DMS153 treated with DMSO at 0.1 percent for 48 hours (cell line): ENCODE results near the gene APBB2.

Source experiments
- DNase-seq: peaks from one replicate; lab custom pipeline; 2025; ENCODE audit not compliant: unreplicated experiment; lab: John Stamatoyannopoulos, UW

Gene APBB2

DNA sequence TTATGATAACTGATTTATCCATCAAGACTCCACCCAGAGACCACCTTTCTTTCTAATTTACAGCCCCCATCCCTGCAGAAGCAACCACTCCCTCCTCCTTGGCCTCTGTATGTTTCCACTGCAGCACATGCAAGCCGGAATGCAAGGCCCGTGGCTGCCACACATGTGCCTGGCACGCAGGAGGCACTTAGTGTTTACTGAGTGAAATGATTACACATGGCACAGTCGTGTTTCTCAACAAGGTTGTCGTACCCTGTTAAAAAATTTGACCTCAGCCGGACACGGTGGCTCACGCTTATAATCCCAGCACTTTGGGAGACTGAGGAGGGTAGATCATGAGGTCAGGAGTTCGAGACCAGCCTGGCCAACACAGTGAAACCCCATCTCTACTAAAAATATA is 104.3 kb downstream of the APBB2 start:
- no peak for DNase-seq

- no peak for DNase-seq
Observed at GRCh38 chr4:41108481-41108880, 105.9 kb downstream of the APBB2 start.

DNA sequence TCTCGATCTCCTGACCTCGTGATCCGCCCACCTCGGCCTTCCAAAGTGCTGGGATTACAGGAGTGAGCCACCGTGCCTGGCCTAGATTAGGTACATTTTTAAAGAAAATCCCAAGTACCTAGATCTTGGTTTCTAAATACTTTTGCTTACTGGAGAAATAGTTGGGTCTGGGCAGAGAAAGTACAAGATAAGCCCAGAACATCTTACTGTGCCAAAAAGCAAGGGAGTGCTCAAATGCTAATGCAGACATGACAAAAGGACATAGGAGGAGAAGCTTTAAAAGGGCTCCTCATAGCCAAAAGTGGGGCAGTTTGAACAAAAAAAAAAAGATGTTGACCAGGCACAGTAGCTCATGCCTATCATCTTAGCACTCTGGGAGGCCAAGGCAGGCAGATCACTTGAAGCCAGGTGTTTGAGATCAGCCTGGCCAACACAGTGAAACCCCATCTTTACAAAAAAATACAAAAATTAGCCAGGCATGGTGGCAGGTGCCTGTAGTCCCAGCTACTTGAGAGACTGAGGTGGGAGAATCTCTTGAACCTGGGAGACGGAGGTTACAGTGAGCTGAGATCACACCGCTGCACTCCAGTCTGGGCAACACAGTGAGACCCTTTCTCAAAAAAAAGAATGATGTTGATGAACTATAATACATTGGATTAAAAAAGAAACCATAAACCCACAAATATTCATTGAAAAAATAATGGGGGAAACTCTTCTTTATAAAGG is 107.5 kb downstream of the APBB2 start:
- no peak for DNase-seq

DNA sequence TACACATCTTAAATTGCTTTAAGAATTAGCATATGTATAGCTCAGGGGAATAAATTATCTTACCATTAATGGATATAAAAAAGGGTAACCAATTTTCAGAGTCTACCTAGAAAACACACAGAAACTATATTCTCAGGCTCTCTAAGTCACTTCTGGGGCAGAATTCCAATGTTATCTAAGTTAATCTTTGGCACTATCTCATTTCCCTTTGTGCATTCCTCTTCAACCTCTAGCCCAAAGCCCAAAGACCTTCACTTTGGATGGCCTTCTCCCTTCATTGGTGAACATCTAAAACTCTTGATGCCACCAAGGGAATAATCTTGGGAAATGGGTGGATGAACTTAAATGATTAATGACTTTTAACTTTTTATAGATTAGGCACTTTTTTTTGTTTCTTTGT is 108.3 kb downstream of the APBB2 start:
- DNase-seq: no peak

GRCh38 chr4:41104155-41104554 is 110.2 kb downstream of the APBB2 start:
- no peak for DNase-seq

GRCh38 chr4:41103657-41104056 is 110.7 kb downstream of the APBB2 start:
- no peak for DNase-seq

DNA sequence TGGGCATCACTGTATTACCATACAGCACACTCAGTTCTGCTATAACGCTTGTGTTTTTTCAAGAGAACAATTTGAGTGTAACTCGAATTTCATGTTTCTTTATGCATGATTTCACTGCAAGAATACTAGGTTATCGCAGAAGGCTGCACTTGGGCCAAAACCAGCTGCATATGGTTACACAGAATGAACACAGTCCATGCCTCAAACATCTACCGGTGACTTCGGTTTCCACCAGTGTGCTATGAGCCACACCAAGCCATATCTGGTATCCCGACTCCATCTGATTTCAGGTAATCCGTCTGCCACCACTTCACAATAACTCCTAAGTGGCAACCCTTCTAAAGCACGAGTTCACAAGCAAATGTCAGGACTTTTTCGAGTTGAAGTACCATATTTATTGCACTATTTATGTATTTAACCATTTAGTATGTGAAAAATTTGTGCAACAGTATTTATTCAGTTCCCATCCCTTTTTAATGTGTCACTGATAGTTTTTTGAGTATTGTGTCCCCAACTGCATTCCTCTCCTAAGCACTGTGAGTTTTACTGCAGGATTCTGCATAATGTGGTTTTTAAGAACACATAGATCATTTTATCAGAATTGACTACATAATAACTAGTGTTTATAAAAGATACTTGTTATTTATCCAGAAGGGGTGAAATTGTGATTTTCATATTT is 111.8 kb downstream of the APBB2 start:
- DNase-seq: no peak

- DNase-seq: no peak
Observed at GRCh38 chr4:41098093-41099048, 116.0 kb downstream of the APBB2 start.

- no peak for DNase-seq
Observed at GRCh38 chr4:41095973-41096372, 118.4 kb downstream of the APBB2 start.

- no peak for DNase-seq
Observed at GRCh38 chr4:41095192-41095872, 119.0 kb downstream of the APBB2 start.

- no peak for DNase-seq
Observed at GRCh38 chr4:41092128-41092527, 122.2 kb downstream of the APBB2 start.

GRCh38 chr4:41081847-41082246 is 132.5 kb downstream of the APBB2 start:
- no peak for DNase-seq

DNA sequence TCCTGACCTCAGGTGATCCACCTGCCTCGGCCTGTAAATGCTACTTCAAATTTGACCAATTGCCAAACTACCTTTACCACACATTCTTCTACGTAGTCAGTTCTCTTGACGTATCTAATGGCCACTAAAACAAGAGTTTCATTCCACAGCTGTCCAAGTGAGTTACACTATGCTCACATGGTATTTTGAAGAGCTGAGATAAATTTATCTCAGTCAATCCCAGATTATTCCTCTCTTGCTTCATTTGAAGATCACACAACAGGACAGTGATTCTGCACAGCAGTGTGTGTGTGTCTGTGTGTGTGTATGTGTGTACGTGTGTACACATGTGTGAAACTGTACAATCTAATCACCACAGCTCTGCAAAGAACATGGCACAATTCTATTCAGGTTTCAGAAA is 133.4 kb downstream of the APBB2 start:
- DNase-seq: no peak

DNA sequence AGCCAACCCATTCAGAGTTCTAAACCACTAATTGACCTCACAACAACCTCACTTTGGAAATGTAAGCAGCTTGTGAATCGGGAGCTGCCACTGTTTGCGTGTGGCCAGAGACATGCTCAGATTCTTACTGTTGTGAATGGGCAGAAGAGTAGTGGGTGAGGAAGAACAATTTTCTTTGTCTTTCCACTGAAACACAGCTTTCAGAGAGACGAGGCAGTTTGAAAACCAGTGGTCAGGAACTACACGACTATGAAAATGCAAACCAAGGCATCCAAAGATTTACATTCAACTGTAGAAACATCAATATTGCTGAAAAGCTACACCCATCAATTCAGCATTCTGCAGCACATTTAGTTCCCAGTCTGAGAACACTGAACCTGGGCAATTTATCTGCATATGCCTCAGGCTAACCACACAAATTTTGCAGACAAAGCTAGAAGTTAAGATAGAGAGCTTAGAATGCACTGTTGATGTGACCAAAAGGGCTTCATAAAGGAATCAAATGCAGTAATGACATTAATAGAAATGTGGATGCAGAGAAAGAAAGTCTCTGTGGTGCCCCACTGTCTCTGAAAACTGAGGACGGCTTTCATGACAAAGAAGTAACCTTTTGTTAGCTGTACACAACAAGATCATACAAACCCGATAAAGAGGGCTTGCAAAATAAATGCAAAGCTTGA is 134.3 kb downstream of the APBB2 start:
- DNase-seq: no peak

DNA sequence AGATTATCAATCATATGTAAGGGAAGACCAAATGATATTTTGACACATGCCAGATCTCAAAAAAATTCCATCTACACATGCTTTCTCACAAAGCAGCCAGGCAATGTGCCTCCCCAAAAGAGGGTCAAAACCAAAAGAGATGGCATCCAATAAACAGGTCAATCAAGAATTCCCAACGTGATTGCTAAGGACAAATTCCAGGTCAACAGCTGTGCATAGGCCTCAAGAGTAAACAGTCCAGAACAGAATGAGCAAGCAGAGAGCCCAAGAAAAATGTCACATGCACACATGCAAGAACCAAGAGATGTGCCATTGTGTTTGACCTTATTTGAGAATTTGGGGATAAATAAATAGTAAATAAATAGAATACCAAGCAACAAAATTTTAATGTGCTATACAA is 136.7 kb downstream of the APBB2 start:
- no peak for DNase-seq

DNA sequence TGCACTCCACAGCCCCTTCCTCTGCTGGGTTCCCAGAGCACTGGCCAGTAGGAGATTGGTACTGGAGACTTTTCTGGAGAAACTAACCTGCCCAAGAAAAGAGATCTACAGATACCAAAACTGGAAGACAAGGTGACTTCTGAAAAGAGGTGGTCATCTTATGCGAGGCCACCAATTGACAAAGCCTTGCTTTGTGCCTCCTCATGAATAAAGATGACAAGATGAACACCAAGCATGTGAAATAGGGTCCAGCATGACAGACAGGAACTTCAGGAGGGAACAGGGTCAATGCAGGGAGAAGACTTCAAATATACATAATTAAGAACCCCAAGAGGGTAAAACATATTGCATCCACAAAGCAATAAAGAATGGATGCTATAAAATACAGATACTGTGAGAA is 137.9 kb downstream of the APBB2 start:
- DNase-seq: no peak

DNA sequence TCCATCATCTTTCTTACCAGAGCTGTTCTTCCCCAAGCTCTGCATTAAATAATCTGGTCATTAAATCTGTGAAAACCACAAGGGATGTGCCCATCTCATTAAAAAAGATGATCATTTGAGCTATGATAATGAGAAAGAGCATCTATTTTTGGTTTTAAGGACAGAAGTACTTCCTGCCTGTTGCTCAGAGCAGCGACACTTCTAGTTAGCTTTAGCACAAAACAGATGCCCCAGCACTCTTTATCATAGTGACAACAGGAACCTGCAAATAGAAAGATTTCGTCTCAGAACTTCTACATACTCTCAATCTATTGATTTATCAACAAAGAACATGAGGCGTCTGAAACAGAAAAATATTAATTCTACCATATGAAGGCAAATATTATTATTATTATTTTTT is 140.1 kb downstream of the APBB2 start:
- no peak for DNase-seq

GRCh38 chr4:41072021-41072777 is 142.1 kb downstream of the APBB2 start:
- DNase-seq: no peak

DNA sequence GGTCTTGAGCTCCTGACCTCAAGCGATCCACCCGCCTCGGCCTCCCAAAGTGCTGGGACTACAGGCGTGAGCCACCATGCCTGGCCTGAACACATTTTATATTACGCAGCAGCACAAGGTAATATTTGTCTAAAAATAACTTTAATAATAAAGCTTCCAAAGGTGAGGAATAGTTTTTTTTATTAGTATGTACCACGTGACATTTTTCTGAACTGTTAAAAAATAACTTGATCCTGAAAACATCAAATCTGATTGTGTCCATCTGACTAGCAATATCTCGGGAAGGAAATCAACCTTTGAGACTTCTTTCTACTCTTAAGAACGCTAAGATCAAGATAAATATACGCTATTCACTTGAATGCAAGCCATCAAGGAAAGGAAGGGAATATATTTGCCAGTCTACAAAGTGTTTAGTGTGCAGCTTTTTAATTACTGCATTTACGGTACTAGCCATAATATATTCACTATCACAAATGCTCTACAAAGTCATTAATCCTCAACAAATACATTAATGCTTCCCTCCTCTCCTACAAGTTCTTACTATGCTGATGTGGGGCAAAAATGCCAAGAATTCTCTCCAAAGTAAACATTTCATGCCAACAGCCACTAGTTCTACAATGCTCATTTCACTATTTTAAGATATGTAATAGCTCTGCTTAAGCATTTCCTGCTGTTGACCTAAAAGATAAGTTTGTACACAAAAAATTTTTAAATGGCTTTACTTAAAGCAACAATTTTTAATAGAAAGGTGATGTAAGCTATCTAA is 143.6 kb downstream of the APBB2 start:
- no peak for DNase-seq
